ENCODE data around the gene ZNF219. TPM values are rescaled to one million over a fixed set of nuclear protein-coding genes. Genes with fewer than 3 reads are reported as not detected.
A peak's percentile ranks its signal among the peaks of the same experiment; 100 is the strongest.

The ZNF219 gene
- total and polyA plus RNA-seq, 2 of the 13 experiments (the other 11 are each of a cell fraction or from before 2014, with no cell fraction given) = 34.5 to 36.6 TPM

GRCh38 chr14:21092273-21093011 is 6.0 kb downstream of the ZNF219 start (continued):
- TF ChIP-seq, protein P1, sequence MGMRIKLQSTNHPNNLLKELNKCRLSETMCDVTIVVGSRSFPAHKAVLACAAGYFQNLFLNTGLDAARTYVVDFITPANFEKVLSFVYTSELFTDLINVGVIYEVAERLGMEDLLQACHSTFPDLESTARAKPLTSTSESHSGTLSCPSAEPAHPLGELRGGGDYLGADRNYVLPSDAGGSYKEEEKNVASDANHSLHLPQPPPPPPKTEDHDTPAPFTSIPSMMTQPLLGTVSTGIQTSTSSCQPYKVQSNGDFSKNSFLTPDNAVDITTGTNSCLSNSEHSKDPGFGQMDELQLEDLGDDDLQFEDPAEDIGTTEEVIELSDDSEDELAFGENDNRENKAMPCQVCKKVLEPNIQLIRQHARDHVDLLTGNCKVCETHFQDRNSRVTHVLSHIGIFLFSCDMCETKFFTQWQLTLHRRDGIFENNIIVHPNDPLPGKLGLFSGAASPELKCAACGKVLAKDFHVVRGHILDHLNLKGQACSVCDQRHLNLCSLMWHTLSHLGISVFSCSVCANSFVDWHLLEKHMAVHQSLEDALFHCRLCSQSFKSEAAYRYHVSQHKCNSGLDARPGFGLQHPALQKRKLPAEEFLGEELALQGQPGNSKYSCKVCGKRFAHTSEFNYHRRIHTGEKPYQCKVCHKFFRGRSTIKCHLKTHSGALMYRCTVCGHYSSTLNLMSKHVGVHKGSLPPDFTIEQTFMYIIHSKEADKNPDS (CRISPR knock-in tag; IDR thresholded peaks at IDR 0.05) = peak; percentile 64; the same call in 1 of the 2 replicates
- TF ChIP-seq ZSCAN31 (CRISPR knock-in tag; IDR thresholded peaks at IDR 0.05; ENCODE audit: low read depth) (peak; percentile 97), ISX (CRISPR knock-in tag; conservative IDR thresholded peaks at IDR 0.05) (no peak), NRL (CRISPR knock-in tag; IDR thresholded peaks at IDR 0.05; ENCODE audit: borderline replicate concordance) (peak; percentile 85), ZNF235 (CRISPR knock-in tag; IDR thresholded peaks at IDR 0.05; ENCODE audit: borderline replicate concordance) (no peak; the same call in 1 of the 2 replicates), EP300 (IDR thresholded peaks at IDR 0.05; ENCODE audit: low read depth in 2 of 2, low read length in 2 of 2) (peak in 1 of 2 experiments; percentile 70; a peak in 1 of 4 replicates), EP300 (CRISPR knock-in tag; IDR thresholded peaks at IDR 0.05; ENCODE audit: borderline replicate concordance) (peak; percentile 51), PTBP1 (IDR thresholded peaks at IDR 0.05; ENCODE audit: low read depth, low read length, poor library complexity, severe bottlenecking) (no peak), ZNF768 (CRISPR knock-in tag; IDR thresholded peaks at IDR 0.05) (peak; percentile 80), HMGA1 (CRISPR knock-in tag; conservative IDR thresholded peaks at IDR 0.05) (no peak), RNF2 (conservative IDR thresholded peaks at IDR 0.05; ENCODE audit: low read depth) (peak; percentile 65; the same call in 1 of the 2 replicates)
- TF ChIP-seq, protein P2, sequence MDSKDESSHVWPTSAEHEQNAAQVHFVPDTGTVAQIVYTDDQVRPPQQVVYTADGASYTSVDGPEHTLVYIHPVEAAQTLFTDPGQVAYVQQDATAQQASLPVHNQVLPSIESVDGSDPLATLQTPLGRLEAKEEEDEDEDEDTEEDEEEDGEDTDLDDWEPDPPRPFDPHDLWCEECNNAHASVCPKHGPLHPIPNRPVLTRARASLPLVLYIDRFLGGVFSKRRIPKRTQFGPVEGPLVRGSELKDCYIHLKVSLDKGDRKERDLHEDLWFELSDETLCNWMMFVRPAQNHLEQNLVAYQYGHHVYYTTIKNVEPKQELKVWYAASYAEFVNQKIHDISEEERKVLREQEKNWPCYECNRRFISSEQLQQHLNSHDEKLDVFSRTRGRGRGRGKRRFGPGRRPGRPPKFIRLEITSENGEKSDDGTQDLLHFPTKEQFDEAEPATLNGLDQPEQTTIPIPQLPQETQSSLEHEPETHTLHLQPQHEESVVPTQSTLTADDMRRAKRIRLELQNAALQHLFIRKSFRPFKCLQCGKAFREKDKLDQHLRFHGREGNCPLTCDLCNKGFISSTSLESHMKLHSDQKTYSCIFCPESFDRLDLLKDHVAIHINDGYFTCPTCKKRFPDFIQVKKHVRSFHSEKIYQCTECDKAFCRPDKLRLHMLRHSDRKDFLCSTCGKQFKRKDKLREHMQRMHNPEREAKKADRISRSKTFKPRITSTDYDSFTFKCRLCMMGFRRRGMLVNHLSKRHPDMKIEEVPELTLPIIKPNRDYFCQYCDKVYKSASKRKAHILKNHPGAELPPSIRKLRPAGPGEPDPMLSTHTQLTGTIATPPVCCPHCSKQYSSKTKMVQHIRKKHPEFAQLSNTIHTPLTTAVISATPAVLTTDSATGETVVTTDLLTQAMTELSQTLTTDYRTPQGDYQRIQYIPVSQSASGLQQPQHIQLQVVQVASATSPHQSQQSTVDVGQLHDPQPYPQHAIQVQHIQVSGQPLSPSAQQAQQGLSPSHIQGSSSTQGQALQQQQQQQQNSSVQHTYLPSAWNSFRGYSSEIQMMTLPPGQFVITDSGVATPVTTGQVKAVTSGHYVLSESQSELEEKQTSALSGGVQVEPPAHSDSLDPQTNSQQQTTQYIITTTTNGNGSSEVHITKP (CRISPR knock-in tag; IDR thresholded peaks at IDR 0.05; ENCODE audit: low read depth) = peak; percentile 94
- TF ChIP-seq, protein P3, sequence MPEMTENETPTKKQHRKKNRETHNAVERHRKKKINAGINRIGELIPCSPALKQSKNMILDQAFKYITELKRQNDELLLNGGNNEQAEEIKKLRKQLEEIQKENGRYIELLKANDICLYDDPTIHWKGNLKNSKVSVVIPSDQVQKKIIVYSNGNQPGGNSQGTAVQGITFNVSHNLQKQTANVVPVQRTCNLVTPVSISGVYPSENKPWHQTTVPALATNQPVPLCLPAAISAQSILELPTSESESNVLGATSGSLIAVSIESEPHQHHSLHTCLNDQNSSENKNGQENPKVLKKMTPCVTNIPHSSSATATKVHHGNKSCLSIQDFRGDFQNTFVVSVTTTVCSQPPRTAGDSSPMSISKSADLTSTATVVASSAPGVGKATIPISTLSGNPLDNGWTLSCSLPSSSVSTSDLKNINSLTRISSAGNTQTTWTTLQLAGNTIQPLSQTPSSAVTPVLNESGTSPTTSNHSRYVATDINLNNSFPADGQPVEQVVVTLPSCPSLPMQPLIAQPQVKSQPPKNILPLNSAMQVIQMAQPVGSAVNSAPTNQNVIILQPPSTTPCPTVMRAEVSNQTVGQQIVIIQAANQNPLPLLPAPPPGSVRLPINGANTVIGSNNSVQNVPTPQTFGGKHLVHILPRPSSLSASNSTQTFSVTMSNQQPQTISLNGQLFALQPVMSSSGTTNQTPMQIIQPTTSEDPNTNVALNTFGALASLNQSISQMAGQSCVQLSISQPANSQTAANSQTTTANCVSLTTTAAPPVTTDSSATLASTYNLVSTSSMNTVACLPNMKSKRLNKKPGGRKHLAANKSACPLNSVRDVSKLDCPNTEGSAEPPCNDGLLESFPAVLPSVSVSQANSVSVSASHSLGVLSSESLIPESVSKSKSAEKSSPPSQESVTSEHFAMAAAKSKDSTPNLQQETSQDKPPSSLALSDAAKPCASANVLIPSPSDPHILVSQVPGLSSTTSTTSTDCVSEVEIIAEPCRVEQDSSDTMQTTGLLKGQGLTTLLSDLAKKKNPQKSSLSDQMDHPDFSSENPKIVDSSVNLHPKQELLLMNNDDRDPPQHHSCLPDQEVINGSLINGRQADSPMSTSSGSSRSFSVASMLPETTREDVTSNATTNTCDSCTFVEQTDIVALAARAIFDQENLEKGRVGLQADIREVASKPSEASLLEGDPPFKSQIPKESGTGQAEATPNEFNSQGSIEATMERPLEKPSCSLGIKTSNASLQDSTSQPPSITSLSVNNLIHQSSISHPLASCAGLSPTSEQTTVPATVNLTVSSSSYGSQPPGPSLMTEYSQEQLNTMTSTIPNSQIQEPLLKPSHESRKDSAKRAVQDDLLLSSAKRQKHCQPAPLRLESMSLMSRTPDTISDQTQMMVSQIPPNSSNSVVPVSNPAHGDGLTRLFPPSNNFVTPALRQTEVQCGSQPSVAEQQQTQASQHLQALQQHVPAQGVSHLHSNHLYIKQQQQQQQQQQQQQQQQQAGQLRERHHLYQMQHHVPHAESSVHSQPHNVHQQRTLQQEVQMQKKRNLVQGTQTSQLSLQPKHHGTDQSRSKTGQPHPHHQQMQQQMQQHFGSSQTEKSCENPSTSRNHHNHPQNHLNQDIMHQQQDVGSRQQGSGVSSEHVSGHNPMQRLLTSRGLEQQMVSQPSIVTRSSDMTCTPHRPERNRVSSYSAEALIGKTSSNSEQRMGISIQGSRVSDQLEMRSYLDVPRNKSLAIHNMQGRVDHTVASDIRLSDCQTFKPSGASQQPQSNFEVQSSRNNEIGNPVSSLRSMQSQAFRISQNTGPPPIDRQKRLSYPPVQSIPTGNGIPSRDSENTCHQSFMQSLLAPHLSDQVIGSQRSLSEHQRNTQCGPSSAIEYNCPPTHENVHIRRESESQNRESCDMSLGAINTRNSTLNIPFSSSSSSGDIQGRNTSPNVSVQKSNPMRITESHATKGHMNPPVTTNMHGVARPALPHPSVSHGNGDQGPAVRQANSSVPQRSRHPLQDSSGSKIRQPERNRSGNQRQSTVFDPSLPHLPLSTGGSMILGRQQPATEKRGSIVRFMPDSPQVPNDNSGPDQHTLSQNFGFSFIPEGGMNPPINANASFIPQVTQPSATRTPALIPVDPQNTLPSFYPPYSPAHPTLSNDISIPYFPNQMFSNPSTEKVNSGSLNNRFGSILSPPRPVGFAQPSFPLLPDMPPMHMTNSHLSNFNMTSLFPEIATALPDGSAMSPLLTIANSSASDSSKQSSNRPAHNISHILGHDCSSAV (CRISPR knock-in tag; IDR thresholded peaks at IDR 0.05; ENCODE audit: borderline replicate concordance) = 0 out of 2 replicates have a peak, but pooled peaks have one; percentile 84

Measured in HepG2 (cell line).